Prostate gland (tissue), 2 donors: ENCODE results near the gene LYPD6B. TPM values are rescaled to one million over a fixed set of nuclear protein-coding genes. Genes with fewer than 3 reads are reported as not detected.

Experiments used
- DNase-seq: peaks from one replicate; pipeline ENCODE4 v3.0.0-alpha.2; 2019; ENCODE audit warnings: low spot score
- H3K27ac ChIP-seq, 2 donors: fragments of 200-600 bp; sonication (generic); 2 replicates each; pipeline ENCODE4 v1.5.1; 2017 to 2019
- H3K27me3 ChIP-seq: fragments of 200-600 bp; sonication (generic); replicated peaks from 2 replicates; pipeline ENCODE4 v1.5.1; 2019; ENCODE audit not compliant: insufficient read depth
- H3K36me3 ChIP-seq, 2 donors: fragments of 200-600 bp; sonication (generic); 1 replicate in 1 of 2; 2 replicates in 1 of 2; pipeline versions ENCODE4 v1.5.1 to v1.8.1; 2017 to 2019
- H3K4me1 ChIP-seq: fragments of 200-600 bp; sonication (generic); replicated peaks from 2 replicates; pipeline ENCODE4 v1.5.1; 2019
- H3K4me3 ChIP-seq, 2 donors: fragments of 200-600 bp; sonication (generic); 2 replicates each; pipeline ENCODE4 v1.5.1; 2017 to 2019
- H3K9me3 ChIP-seq: fragments of 200-600 bp; sonication (generic); 2 replicates; pipeline ENCODE4 v1.5.1; 2017
- CTCF ChIP-seq, 4 experiments: fragments of 200-600 bp in 2 of 4; fragments of 450-650 bp in 2 of 4; sonication (generic) in 2 of 4; IDR thresholded peaks; 1 replicate in 3 of 4; 2 replicates in 1 of 4; pipeline ENCODE4 v1.5.1; 2016 to 2019; ENCODE audit warnings: antibody characterized with exemption in 4 of 4, mild to moderate bottlenecking in 2 of 4, moderate library complexity in 2 of 4
- POLR2A ChIP-seq: fragments of 450-650 bp; IDR thresholded peaks from one replicate; pipeline ENCODE4 v1.6.1; 2016; ENCODE audit warnings: antibody characterized with exemption, mild to moderate bottlenecking
- POLR2AphosphoS5 ChIP-seq: sonication (generic); formaldehyde crosslinking; IDR thresholded peaks from one replicate; pipeline ENCODE4 v1.6.1; 2017; ENCODE audit warnings: antibody characterized with exemption
- whole genome bisulfite sequencing: methylation state at CpG from one replicate; pipeline ENCODE4 v1.1.5; 2018; 5-methylcytosine and 5-hydroxymethylcytosine counted together
- intact Hi-C: fragments of 100-400 bp; cut with DNase I; formaldehyde crosslinking; loops from one replicate; pipeline ENCODE4 v1.14.2; 2022
- total RNA-seq, 2 donors: library from RNA; depleted of rRNA; stranded (reverse); fragments of >200 nt; gene quantifications; one replicate each; pipeline ENCODE4 v1.1.0, GENCODE V29; 2016

The LYPD6B gene, protein sequence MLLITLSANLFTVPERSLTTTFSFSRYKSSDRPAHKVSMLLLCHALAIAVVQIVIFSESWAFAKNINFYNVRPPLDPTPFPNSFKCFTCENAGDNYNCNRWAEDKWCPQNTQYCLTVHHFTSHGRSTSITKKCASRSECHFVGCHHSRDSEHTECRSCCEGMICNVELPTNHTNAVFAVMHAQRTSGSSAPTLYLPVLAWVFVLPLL
- 10 to 100 TPM; 16.8 to 17.8 TPM for total RNA-seq

DNA sequence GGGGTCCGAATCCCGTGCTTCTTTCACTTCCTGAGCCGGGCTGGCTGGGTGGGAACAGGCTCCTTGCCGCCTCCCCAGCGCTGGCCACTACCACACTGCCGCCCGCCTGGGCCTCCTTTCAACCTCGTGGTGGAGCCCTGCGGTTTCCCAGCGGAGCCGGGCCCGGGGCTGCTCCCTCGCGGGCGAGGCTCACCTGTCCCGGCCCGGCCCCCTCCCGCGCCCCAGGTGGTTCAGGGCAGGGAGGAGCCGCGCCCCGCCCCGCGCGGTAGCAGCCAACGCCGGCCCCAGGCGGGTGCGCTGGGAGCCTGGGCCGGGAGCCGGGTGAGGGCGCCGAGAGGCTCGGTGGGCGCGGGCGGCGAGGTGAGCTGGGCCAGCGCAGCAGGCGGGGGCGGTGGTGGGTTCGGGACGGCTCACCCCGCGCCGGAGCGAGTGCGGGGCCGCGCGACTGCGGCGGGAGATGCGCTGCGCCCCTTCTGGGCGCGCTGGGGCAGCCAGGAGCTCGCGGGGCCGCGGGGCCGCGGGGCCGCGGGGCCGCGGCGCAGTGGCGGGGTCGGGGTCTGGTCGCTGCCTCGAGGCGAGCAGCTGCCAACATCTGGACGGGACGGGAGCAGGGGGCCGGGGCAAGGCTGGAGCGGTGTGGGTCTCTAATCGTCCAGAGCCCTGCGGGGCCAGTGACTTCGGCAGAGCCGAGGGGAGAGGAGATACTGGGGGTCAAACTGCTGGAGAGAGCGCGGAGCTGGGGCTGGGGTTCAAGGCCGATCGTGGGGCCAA lies at the start of gene LYPD6B:
LYPD6B (plus strand) TSS at position 258 of the 771 bp plus-strand sequence. CDS start 92,250 bp downstream, outside the sequence.
- intact Hi-C loops, result no loop called here
- no peaks in the 10 kb centered on the region for H3K9me3 ChIP-seq
- H3K27ac ChIP-seq, result peak within 1 kb of the TSS; percentile 19 to 39
- TF ChIP-seq POLR2A (peak; percentile 38), POLR2AphosphoS5 (no peak), CTCF (IDR thresholded peaks at IDR 0.05) (peak in 2 of 4 experiments; percentile 24 to 39)
- 3% methylated on average over 58 of the region's 85 CpGs for WGBS
- H3K4me1 ChIP-seq, result no peaks in the 10 kb centered on the region
- no peaks in the 10 kb centered on the region for H3K36me3 ChIP-seq
- H3K4me3 ChIP-seq, result peak within 1 kb of the TSS; percentile 39 to 55
- no peaks in the 10 kb centered on the region for H3K27me3 ChIP-seq
- peak; percentile 69 for DNase-seq

DNA sequence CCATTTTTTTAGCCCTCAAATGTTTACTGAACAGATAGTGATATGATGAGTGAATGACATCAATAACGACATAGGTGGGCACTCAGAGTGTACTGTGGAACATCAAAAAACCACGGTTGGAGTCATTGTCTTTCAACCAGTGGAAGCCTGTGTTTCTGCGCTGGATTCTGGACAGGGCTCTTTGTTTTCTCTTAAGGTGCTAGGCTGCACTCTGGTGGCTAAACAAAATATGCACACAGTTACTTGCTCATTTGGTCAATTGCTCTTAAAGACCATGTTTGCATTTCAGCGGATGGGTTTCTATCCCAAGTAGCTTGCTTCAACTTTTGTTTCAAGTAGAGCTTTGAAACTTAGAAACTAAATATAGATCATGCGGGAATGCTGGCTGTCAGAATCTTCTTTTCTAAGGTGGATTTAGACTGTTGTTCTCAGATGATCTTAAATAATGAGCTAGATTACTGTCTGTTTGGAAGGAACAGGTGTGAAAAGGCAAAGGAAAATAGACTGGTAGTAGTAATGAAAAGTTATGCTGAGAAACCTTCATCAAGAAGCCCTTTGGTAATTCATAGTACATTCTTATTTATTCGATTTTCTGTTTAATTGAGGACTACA lies 48.5 kb upstream of the LYPD6B start:
- intact Hi-C loops, result loop anchor here (5.0 to 10.0 kb wide), 4 partner anchors 345 to 1053 kb away; partner anchors contain the start of gene EPC2
- no peaks in the 10 kb centered on the region for H3K9me3 ChIP-seq
- no peaks in the 10 kb centered on the region for H3K27me3 ChIP-seq
- no peaks in the 10 kb centered on the region for H3K36me3 ChIP-seq
- WGBS, result 29% methylated on average over 6 of the region's 6 CpGs
- no peak overlapping the region for H3K4me3 ChIP-seq
- peak; percentile 71 for DNase-seq
- TF ChIP-seq POLR2A (no peak), CTCF (IDR thresholded peaks at IDR 0.05) (peak; percentile 32 to 81 (median 67)), POLR2AphosphoS5 (peak; percentile 30)
- H3K27ac ChIP-seq, result no peak overlapping the region
- no peaks in the 10 kb centered on the region for H3K4me1 ChIP-seq

GRCh38 chr2:148990968-148991367 lies 47.5 kb upstream of the LYPD6B start:
- Histone ChIP-seq H3K36me3 (no peaks in the 10 kb centered on the region), H3K27ac (no peak overlapping the region), H3K9me3 (no peaks in the 10 kb centered on the region), H3K27me3 (no peaks in the 10 kb centered on the region), H3K4me3 (no peak overlapping the region), H3K4me1 (no peaks in the 10 kb centered on the region)
- intact Hi-C loops, result loop anchor here (5.0 kb wide), 1 partner anchor 999 kb away; no protein-coding TSS in a partner anchor
- 91% methylated on average over 6 of the region's 6 CpGs for WGBS
- no peak for DNase-seq
- TF ChIP-seq POLR2AphosphoS5 (no peak), CTCF (IDR thresholded peaks at IDR 0.05) (no peak), POLR2A (no peak)

- Histone ChIP-seq H3K27me3 (no peaks in the 10 kb centered on the region), H3K36me3 (no peaks in the 10 kb centered on the region), H3K4me1 (no peaks in the 10 kb centered on the region), H3K4me3 (no peak overlapping the region), H3K9me3 (no peaks in the 10 kb centered on the region), H3K27ac (no peak overlapping the region)
- TF ChIP-seq CTCF (IDR thresholded peaks at IDR 0.05), result no peak
- TF ChIP-seq POLR2AphosphoS5, result no peak
- TF ChIP-seq POLR2A, result no peak
- DNase-seq, result no peak
- intact Hi-C loops, result loop anchor here (5.0 kb wide), 1 partner anchor 1000 kb away; no protein-coding TSS in a partner anchor
These were observed 46.1 kb upstream of the LYPD6B start for GRCh38 chr2:148992448-148992847.
